IMR-90 (cell line): ENCODE results near the gene AK1. TPM values are rescaled to one million over a fixed set of nuclear protein-coding genes. Genes with fewer than 3 reads are reported as not detected.

Experiments used
- ATAC-seq: fragments of 200-7000 bp; cut with Tn5 transposase; 2 replicates; pipeline ENCODE4 v1.9.1; 2020; ENCODE audit warnings: low read depth, mild to moderate bottlenecking, moderate library complexity
- BruUV-seq: library from RNA; stranded (reverse); fragments of 400-500 nt; replicated peaks from 2 replicates; lab custom pipeline; 2021; lab: Mats Ljungman, UMichigan
- CTCF ChIA-PET: fragments of 300-600 bp; formaldehyde crosslinking; extraction: SDS; loops from one replicate; lab custom pipeline; 2021; ENCODE audit warnings: antibody characterized with exemption; lab: Yijun Ruan, JAX
- POLR2A ChIA-PET: fragments of 300-600 bp; sonication (Branson Sonifier 250); formaldehyde crosslinking; loops from one replicate; lab custom pipeline; 2022; ENCODE audit warnings: antibody characterized with exemption; ENCODE audit not compliant: unreplicated experiment; lab: Charles Lee
- DNase-seq: peaks from one replicate; pipeline ENCODE4 v3.0.0; 2013
- H2AFZ ChIP-seq: replicated peaks from 2 replicates; pipeline ENCODE3; 2013; ENCODE audit warnings: low read length, mild to moderate bottlenecking; ENCODE audit not compliant: poor library complexity
- H2AK5ac ChIP-seq: 2 replicates; pipeline ENCODE4 v1.6.1; 2013; ENCODE audit warnings: low read depth, low read length, inconsistent platforms
- H2AK9ac ChIP-seq: replicated peaks from 2 replicates; pipeline ENCODE3; 2013; ENCODE audit warnings: mild to moderate bottlenecking, low read depth, low read length, moderate library complexity; ENCODE audit not compliant: poor library complexity
- H2BK120ac ChIP-seq: 2 replicates; pipeline ENCODE4 v1.6.1; 2013; ENCODE audit warnings: low read depth, low read length, inconsistent platforms
- H2BK15ac ChIP-seq: 3 replicates; pipeline ENCODE4 v1.6.1; 2013; ENCODE audit warnings: low read depth, low read length, inconsistent platforms
- H2BK20ac ChIP-seq: 2 replicates; pipeline ENCODE4 v1.6.1; 2013; ENCODE audit warnings: low read depth, mild to moderate bottlenecking, inconsistent platforms, low read length, moderate library complexity
- H2BK5ac ChIP-seq: 2 replicates; pipeline ENCODE4 v1.6.1; 2013; ENCODE audit warnings: mild to moderate bottlenecking, low read depth, low read length, inconsistent platforms; ENCODE audit not compliant: poor library complexity, severe bottlenecking
- H3K14ac ChIP-seq: replicated peaks from 2 replicates; pipeline ENCODE4 v1.6.1; 2013; ENCODE audit warnings: low read depth, low read length, inconsistent platforms
- H3K18ac ChIP-seq: 2 replicates; pipeline ENCODE4 v1.6.1; 2013; ENCODE audit warnings: low read depth, low read length, control low read depth
- H3K23ac ChIP-seq: 2 replicates; pipeline ENCODE4 v1.6.1; 2013; ENCODE audit warnings: low read depth, low read length, inconsistent platforms
- H3K27ac ChIP-seq: 2 replicates; pipeline ENCODE4 v1.5.1; 2013; ENCODE audit warnings: mild to moderate bottlenecking, control low read depth, low read length; ENCODE audit not compliant: insufficient read depth
- H3K27me3 ChIP-seq: 2 replicates; pipeline ENCODE4 v1.6.1; 2013; ENCODE audit warnings: low read length; ENCODE audit not compliant: control insufficient read depth, insufficient read depth
- H3K36me3 ChIP-seq: 2 replicates; pipeline ENCODE4 v1.6.1; 2013; ENCODE audit warnings: low read length, mixed read lengths; ENCODE audit not compliant: control insufficient read depth, insufficient read depth
- H3K4ac ChIP-seq: 2 replicates; pipeline ENCODE4 v1.6.1; 2013; ENCODE audit warnings: low read depth, low read length, inconsistent platforms
- H3K4me1 ChIP-seq: 2 replicates; pipeline ENCODE4 v1.6.1; 2013; ENCODE audit warnings: low read length, mixed read lengths; ENCODE audit not compliant: control insufficient read depth, insufficient read depth
- H3K4me2 ChIP-seq: 2 replicates; pipeline ENCODE4 v1.6.1; 2013; ENCODE audit warnings: low read depth, mild to moderate bottlenecking, control low read depth, low read length, moderate library complexity
- H3K4me3 ChIP-seq: 2 replicates; pipeline ENCODE4 v1.5.1; 2013; ENCODE audit warnings: low read depth, mild to moderate bottlenecking, control low read depth, low read length, moderate library complexity; ENCODE audit not compliant: insufficient read depth
- H3K56ac ChIP-seq: 2 replicates; pipeline ENCODE4 v1.6.1; 2013; ENCODE audit warnings: low read length, inconsistent platforms; ENCODE audit not compliant: insufficient read depth; ENCODE audit errors: extremely low read depth
- H3K79me1 ChIP-seq, 2 experiments: 2 replicates each; pipeline ENCODE4 v1.6.1; 2013; ENCODE audit warnings: low read length in 2 of 2, inconsistent platforms in 1 of 2, low read depth in 1 of 2
- H3K9ac ChIP-seq: 2 replicates; pipeline ENCODE4 v1.6.1; 2013; ENCODE audit warnings: low read depth, low read length, control low read depth
- H3K9me1 ChIP-seq: 2 replicates; pipeline ENCODE4 v1.6.1; 2013; ENCODE audit warnings: low read length, inconsistent platforms; ENCODE audit not compliant: insufficient read depth
- H3K9me3 ChIP-seq: 2 replicates; pipeline ENCODE4 v1.6.1; 2013; ENCODE audit warnings: low read length; ENCODE audit not compliant: control insufficient read depth, insufficient read depth
- H4K20me1 ChIP-seq: 2 replicates; pipeline ENCODE4 v1.6.1; 2013; ENCODE audit warnings: low read length, inconsistent platforms; ENCODE audit not compliant: insufficient read depth
- H4K5ac ChIP-seq: 2 replicates; pipeline ENCODE4 v1.6.1; 2013; ENCODE audit warnings: mild to moderate bottlenecking, low read depth, low read length, control low read depth
- H4K8ac ChIP-seq, 2 experiments: 2 replicates each; pipeline ENCODE4 v1.6.1; 2013; ENCODE audit warnings: low read depth in 2 of 2, low read length in 2 of 2, control low read depth in 1 of 2, inconsistent platforms in 1 of 2
- H4K91ac ChIP-seq: 2 replicates; pipeline ENCODE4 v1.6.1; 2013; ENCODE audit warnings: low read depth, low read length, inconsistent platforms; ENCODE audit not compliant: insufficient read depth
- FOS ChIP-seq: fragments of 150-350 bp; IDR thresholded peaks from 2 replicates; pipeline ENCODE4 v1.6.1; 2016; ENCODE audit warnings: low read depth, low read length
- POLR2A ChIP-seq: IDR thresholded peaks from 2 replicates; pipeline ENCODE4 v1.6.1; 2012; ENCODE audit warnings: mild to moderate bottlenecking, low read depth, low read length
- RCOR1 ChIP-seq: IDR thresholded peaks from 2 replicates; pipeline ENCODE4 v1.6.1; 2012; ENCODE audit warnings: mild to moderate bottlenecking, low read length, improper control_type of control experiment; ENCODE audit not compliant: insufficient replicate concordance
- RFX5 ChIP-seq: IDR thresholded peaks from 2 replicates; pipeline ENCODE4 v1.8.0; 2012; ENCODE audit warnings: low read depth, mild to moderate bottlenecking, low read length, moderate library complexity
- WGBS, 2 experiments: methylation state at CpG; one replicate each; pipeline versions ENCODE4 v1.1.5 to v1.1.7; 2013; ENCODE audit warnings: missing lambda C conversion rate in 2 of 2; ENCODE audit not compliant: insufficient read length in 1 of 2; ENCODE audit errors: extremely low coverage in 2 of 2; 5-methylcytosine and 5-hydroxymethylcytosine counted together
- dilution Hi-C: fragments of 300-500 bp; cut with HindIII; formaldehyde crosslinking; loops from one replicate; pipeline ENCODE4 v1.14.3; 2018; ENCODE audit warnings: low sequenced_read_pairs; ENCODE audit not compliant: unreplicated experiment
- in situ Hi-C: fragments of 300-500 bp; cut with MboI; formaldehyde crosslinking; loops from 3 replicates; pipeline ENCODE4 v1.14.3; 2019; ENCODE audit warnings: low sequenced_read_pairs, inconsistent platforms, mixed read lengths
- intact Hi-C: fragments of 100-400 bp; cut with micrococcal nuclease; formaldehyde crosslinking; loops from 2 replicates; pipeline ENCODE4 v1.10.0; 2022
- polyA plus RNA-seq, 3 experiments: library from polyadenylated mRNA; depleted of rRNA; stranded (reverse); fragments of >200 nt; gene quantifications; 2 replicates each; pipeline ENCODE4 v1.2.3, GENCODE V29; 2012; ENCODE audit warnings: low replicate concordance in 1 of 3
- total RNA-seq: library from RNA; depleted of rRNA; stranded (reverse); fragments of >200 nt; gene quantifications from 2 replicates; pipeline ENCODE4 v1.2.3, GENCODE V29; 2012
- TF ChIP-seq, protein P1 (sequence below): conservative IDR thresholded peaks from 2 replicates; pipeline ENCODE4 v1.5.1; 2012; ENCODE audit warnings: mild to moderate bottlenecking, low read depth, low read length, improper control_type of control experiment

AK1 gene
- total and polyA plus RNA-seq, 2 of the 4 experiments (the other 2 are of a cell fraction), result 44.8 to 119 TPM

DNA sequence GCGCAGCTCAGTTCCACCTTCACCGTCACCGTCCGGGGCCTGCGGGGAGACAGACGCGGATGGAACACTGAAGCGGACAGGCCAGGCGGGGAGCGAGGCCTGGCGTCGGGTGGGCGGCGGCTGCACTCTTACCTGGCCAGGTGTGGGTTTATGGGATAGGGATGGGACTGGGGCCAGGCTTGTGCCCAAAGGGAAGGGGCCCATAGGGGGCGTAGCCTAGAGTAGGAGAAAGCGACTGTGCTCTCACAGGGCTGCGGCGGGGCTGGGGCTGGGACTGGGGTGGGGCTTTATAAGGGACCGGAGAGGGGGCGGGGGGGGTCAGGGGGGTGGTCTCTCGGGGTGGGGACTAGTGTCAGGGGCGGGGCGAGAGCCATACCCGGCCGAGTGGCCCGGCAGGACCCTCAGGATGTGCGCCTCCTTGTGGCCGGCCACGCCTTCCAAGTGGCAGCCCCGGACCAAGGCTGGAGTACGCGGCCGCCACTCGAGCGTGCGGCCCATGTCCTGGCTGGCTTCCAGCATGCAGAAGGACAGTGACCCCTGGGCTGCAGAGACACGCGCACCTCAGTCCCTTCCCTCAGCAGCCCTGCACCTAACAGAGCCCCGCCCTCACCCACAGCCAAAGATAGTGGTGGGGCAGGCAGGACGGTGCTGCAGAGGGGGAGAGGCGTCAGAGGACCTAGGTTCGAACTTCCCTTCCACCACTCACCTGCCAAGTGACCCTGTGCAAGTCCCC, 52.0 kb downstream of the AK1 start:
- no peak overlapping the region for H3K14ac ChIP-seq
- no peaks in the 10 kb centered on the region for H4K20me1 ChIP-seq
- peaks cover 34% of the 10 kb centered on the region for H3K36me3 ChIP-seq
- H3K27me3 ChIP-seq, result no peaks in the 10 kb centered on the region
- no peak overlapping the region for H3K56ac ChIP-seq
- peaks cover 23 to 57% of the 10 kb centered on the region in 2 experiments; a peak in 3 of 4 replicates for H3K79me1 ChIP-seq
- no peak for TF ChIP-seq RFX5
- TF ChIP-seq POLR2A, result no peak
- TF ChIP-seq, protein P1, sequence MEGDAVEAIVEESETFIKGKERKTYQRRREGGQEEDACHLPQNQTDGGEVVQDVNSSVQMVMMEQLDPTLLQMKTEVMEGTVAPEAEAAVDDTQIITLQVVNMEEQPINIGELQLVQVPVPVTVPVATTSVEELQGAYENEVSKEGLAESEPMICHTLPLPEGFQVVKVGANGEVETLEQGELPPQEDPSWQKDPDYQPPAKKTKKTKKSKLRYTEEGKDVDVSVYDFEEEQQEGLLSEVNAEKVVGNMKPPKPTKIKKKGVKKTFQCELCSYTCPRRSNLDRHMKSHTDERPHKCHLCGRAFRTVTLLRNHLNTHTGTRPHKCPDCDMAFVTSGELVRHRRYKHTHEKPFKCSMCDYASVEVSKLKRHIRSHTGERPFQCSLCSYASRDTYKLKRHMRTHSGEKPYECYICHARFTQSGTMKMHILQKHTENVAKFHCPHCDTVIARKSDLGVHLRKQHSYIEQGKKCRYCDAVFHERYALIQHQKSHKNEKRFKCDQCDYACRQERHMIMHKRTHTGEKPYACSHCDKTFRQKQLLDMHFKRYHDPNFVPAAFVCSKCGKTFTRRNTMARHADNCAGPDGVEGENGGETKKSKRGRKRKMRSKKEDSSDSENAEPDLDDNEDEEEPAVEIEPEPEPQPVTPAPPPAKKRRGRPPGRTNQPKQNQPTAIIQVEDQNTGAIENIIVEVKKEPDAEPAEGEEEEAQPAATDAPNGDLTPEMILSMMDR, result peak; percentile 25; the same call in 1 of the 2 replicates
- no peak for TF ChIP-seq FOS
- TF ChIP-seq RCOR1, result no peak
- DNase-seq (no peak), ATAC-seq (no peak)
- H3K9me3 ChIP-seq, result no peaks in the 10 kb centered on the region
- H2BK20ac ChIP-seq, result no peak overlapping the region
- H2AFZ ChIP-seq, result peak overlapping the region; percentile 32
- ChIA-PET CTCF (no interaction called here), POLR2A (no interaction called here)
- no peak overlapping the region for H3K4me2 ChIP-seq
- H4K91ac ChIP-seq, result no peak overlapping the region
- peak overlapping the region; percentile 24; the same call in 1 of the 2 replicates for H2AK5ac ChIP-seq
- BruUV-seq, result no TSS peak
- WGBS, 2 experiments, result 90% methylated on average over 4 of the region's 42 CpGs; no CpG with 5 or more reads in 1 of the 2 experiments
- dilution Hi-C loops, result no loop called here
- in situ Hi-C loops, result no loop called here
- H3K18ac ChIP-seq, result no peak overlapping the region
- H3K9me1 ChIP-seq, result peaks cover 12% of the 10 kb centered on the region
- no peak overlapping the region for H3K4me3 ChIP-seq
- H2BK120ac ChIP-seq, result no peak overlapping the region
- H3K4ac ChIP-seq, result no peak overlapping the region
- no peak overlapping the region for H3K9ac ChIP-seq
- peak overlapping the region; percentile 63 for H2AK9ac ChIP-seq
- H3K23ac ChIP-seq, result no peak overlapping the region
- no peak overlapping the region for H3K27ac ChIP-seq
- no peak overlapping the region for H4K5ac ChIP-seq
- intact Hi-C loops, result no loop called here
- H4K8ac ChIP-seq, result no peak overlapping the region
- H2BK15ac ChIP-seq, result no peak overlapping the region
- H2BK5ac ChIP-seq, result no peak overlapping the region
- H3K4me1 ChIP-seq, result peaks cover 12% of the 10 kb centered on the region
